ENCODE measurements around the gene MICAL3.
"Not testable (repeated sequence)": the region's sequence is repeated elsewhere in the genome, so short reads cannot be mapped to it uniquely, and the experiment has no call there.

Gene MICAL3

GRCh38 chr22:17884084-17884483 lies 140.3 kb downstream of the MICAL3 start:
- Histone ChIP-seq H3K36me3 (ENCODE audit: insufficient read depth, low read length) (peaks cover 92% of the 10 kb centered on the region), H3K27ac (ENCODE audit: low read depth, low read length) (no peak overlapping the region), H3K4me1 (ENCODE audit: insufficient read depth, low read length) (no peaks in the 10 kb centered on the region), H3K9ac (ENCODE audit: low read length) (no peak overlapping the region), H3K27me3 (ENCODE audit: control insufficient read depth in 1 of 2, insufficient read depth in 2 of 2, low read length in 2 of 2) (no peaks in the 10 kb centered on the region), H3K4me3 (ENCODE audit: low read depth in 1 of 2, low read length in 2 of 2) (no peak overlapping the region), H3K9me3 (ENCODE audit: low read length) (no peaks in the 10 kb centered on the region)

DNA sequence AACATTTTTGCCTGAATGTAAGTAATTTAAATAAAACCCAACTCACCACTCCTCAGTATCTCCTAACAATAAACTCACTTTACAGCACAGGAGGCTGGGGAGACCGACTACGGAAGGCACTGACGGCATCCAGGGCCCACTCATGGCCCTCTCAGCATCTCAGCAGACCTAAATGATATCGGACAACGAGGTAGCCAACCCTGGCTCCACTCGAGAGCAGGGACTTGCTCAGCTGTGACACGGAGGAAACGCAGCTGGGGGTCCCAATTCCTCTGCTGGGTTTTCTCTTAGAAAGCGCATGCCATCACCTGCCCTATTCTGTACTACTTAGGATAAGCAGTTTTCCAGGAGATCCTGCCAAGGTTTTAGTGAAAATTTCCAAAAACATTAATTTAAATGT lies 141.0 kb downstream of the MICAL3 start:
- Histone ChIP-seq H3K9ac (ENCODE audit: low read length) (no peak overlapping the region), H3K27me3 (ENCODE audit: control insufficient read depth in 1 of 2, insufficient read depth in 2 of 2, low read length in 2 of 2) (no peaks in the 10 kb centered on the region), H3K4me3 (ENCODE audit: low read depth in 1 of 2, low read length in 2 of 2) (no peak overlapping the region), H3K4me1 (ENCODE audit: insufficient read depth, low read length) (no peaks in the 10 kb centered on the region), H3K27ac (ENCODE audit: low read depth, low read length) (no peak overlapping the region), H3K9me3 (ENCODE audit: low read length) (no peaks in the 10 kb centered on the region), H3K36me3 (ENCODE audit: insufficient read depth, low read length) (peaks cover 92% of the 10 kb centered on the region)

GRCh38 chr22:17882727-17883126 lies 141.6 kb downstream of the MICAL3 start:
- H3K4me1 ChIP-seq (ENCODE audit: insufficient read depth, low read length) = no peaks in the 10 kb centered on the region
- H3K9ac ChIP-seq (ENCODE audit: low read length) = no peak overlapping the region
- no peak overlapping the region for H3K27ac ChIP-seq (ENCODE audit: low read depth, low read length)
- H3K4me3 ChIP-seq (ENCODE audit: low read depth in 1 of 2, low read length in 2 of 2) = no peak overlapping the region
- peaks cover 88% of the 10 kb centered on the region for H3K36me3 ChIP-seq (ENCODE audit: insufficient read depth, low read length)
- H3K9me3 ChIP-seq (ENCODE audit: low read length) = no peaks in the 10 kb centered on the region
- H3K27me3 ChIP-seq (ENCODE audit: control insufficient read depth in 1 of 2, insufficient read depth in 2 of 2, low read length in 2 of 2) = no peaks in the 10 kb centered on the region

DNA sequence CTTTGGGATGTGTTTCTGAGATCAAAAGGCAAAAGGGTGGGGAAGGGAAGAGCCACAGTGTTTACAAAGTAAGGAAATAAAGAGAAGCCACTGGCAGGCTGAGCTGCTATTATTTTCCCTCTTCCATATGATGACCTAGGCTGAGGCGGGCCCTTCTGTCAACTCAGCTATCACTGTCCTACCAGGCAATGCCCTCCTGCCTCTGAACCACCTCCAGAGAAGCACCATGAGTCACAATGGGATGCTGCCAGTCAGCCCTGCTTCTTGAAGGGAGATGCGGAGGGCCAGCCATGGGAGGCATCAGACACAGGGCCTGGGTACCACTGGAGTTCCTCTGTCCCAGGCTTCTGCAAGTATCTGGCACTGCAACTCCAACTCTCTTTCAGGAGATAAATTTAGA lies 142.2 kb downstream of the MICAL3 start:
- peaks cover 82% of the 10 kb centered on the region for H3K36me3 ChIP-seq (ENCODE audit: insufficient read depth, low read length)
- no peaks in the 10 kb centered on the region for H3K27me3 ChIP-seq (ENCODE audit: control insufficient read depth in 1 of 2, insufficient read depth in 2 of 2, low read length in 2 of 2)
- no peaks in the 10 kb centered on the region for H3K9me3 ChIP-seq (ENCODE audit: low read length)
- H3K4me3 ChIP-seq (ENCODE audit: low read depth in 1 of 2, low read length in 2 of 2) = no peak overlapping the region
- no peak overlapping the region for H3K9ac ChIP-seq (ENCODE audit: low read length)
- H3K4me1 ChIP-seq (ENCODE audit: insufficient read depth, low read length) = no peaks in the 10 kb centered on the region
- no peak overlapping the region for H3K27ac ChIP-seq (ENCODE audit: low read depth, low read length)

GRCh38 chr22:17881366-17881765 lies 143.0 kb downstream of the MICAL3 start:
- Histone ChIP-seq H3K27me3 (ENCODE audit: control insufficient read depth in 1 of 2, insufficient read depth in 2 of 2, low read length in 2 of 2) (no peaks in the 10 kb centered on the region), H3K27ac (ENCODE audit: low read depth, low read length) (no peak overlapping the region), H3K4me3 (ENCODE audit: low read depth in 1 of 2, low read length in 2 of 2) (no peak overlapping the region), H3K9me3 (ENCODE audit: low read length) (no peaks in the 10 kb centered on the region), H3K36me3 (ENCODE audit: insufficient read depth, low read length) (peaks cover 79% of the 10 kb centered on the region), H3K4me1 (ENCODE audit: insufficient read depth, low read length) (no peaks in the 10 kb centered on the region), H3K9ac (ENCODE audit: low read length) (no peak overlapping the region)

GRCh38 chr22:17880468-17880867 lies 143.9 kb downstream of the MICAL3 start:
- H3K9me3 ChIP-seq (ENCODE audit: low read length) = no peaks in the 10 kb centered on the region
- no peak overlapping the region for H3K27ac ChIP-seq (ENCODE audit: low read depth, low read length)
- peaks cover 71% of the 10 kb centered on the region for H3K36me3 ChIP-seq (ENCODE audit: insufficient read depth, low read length)
- no peaks in the 10 kb centered on the region for H3K27me3 ChIP-seq (ENCODE audit: control insufficient read depth in 1 of 2, insufficient read depth in 2 of 2, low read length in 2 of 2)
- no peaks in the 10 kb centered on the region for H3K4me1 ChIP-seq (ENCODE audit: insufficient read depth, low read length)
- no peak overlapping the region for H3K4me3 ChIP-seq (ENCODE audit: low read depth in 1 of 2, low read length in 2 of 2)
- H3K9ac ChIP-seq (ENCODE audit: low read length) = no peak overlapping the region

- H3K9ac ChIP-seq (ENCODE audit: low read length) = no peak overlapping the region
- no peaks in the 10 kb centered on the region for H3K9me3 ChIP-seq (ENCODE audit: low read length)
- H3K27me3 ChIP-seq (ENCODE audit: control insufficient read depth in 1 of 2, insufficient read depth in 2 of 2, low read length in 2 of 2) = no peaks in the 10 kb centered on the region
- H3K36me3 ChIP-seq (ENCODE audit: insufficient read depth, low read length) = peaks cover 70% of the 10 kb centered on the region
- H3K4me3 ChIP-seq (ENCODE audit: low read depth in 1 of 2, low read length in 2 of 2) = no peak overlapping the region
- H3K4me1 ChIP-seq (ENCODE audit: insufficient read depth, low read length) = no peaks in the 10 kb centered on the region
- H3K27ac ChIP-seq (ENCODE audit: low read depth, low read length) = no peak overlapping the region
Observed at GRCh38 chr22:17880020-17880419, 144.3 kb downstream of the MICAL3 start.

GRCh38 chr22:17878941-17879340 lies 145.4 kb downstream of the MICAL3 start:
- H3K4me3 ChIP-seq (ENCODE audit: low read depth in 1 of 2, low read length in 2 of 2) = no peak overlapping the region
- H3K27me3 ChIP-seq (ENCODE audit: control insufficient read depth in 1 of 2, insufficient read depth in 2 of 2, low read length in 2 of 2) = no peaks in the 10 kb centered on the region
- no peaks in the 10 kb centered on the region for H3K4me1 ChIP-seq (ENCODE audit: insufficient read depth, low read length)
- no peak overlapping the region for H3K27ac ChIP-seq (ENCODE audit: low read depth, low read length)
- no peak overlapping the region for H3K9ac ChIP-seq (ENCODE audit: low read length)
- H3K36me3 ChIP-seq (ENCODE audit: insufficient read depth, low read length) = peaks cover 64% of the 10 kb centered on the region
- H3K9me3 ChIP-seq (ENCODE audit: low read length) = no peaks in the 10 kb centered on the region

DNA sequence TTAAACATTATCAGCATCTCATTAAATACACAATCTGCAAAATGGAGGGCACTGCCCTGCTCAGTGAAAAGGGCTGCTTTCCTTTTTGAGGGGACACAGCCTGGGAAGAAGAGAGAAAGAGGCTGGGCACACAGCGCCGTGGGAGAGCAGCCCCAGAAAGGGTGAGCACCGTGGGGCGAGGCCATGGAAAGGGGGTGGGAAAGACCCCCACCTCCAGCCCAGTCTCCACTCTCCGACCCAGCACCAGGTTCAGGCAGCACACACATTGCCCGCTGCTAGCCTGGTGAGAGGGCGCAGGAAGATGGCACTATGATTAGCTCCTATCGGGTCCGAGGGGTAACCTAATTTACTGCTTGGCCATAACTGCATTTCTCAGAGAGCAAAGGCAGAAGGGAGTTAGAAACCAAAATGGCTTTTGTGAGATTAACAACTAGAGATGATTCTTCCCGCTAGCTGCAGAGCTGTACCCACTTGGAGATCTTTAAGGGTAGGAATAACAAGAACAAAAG lies 146.1 kb downstream of the MICAL3 start:
- Histone ChIP-seq H3K27ac (ENCODE audit: low read depth, low read length) (no peak overlapping the region), H3K4me3 (ENCODE audit: low read depth in 1 of 2, low read length in 2 of 2) (no peak overlapping the region), H3K4me1 (ENCODE audit: insufficient read depth, low read length) (no peaks in the 10 kb centered on the region), H3K27me3 (ENCODE audit: control insufficient read depth in 1 of 2, insufficient read depth in 2 of 2, low read length in 2 of 2) (no peaks in the 10 kb centered on the region), H3K9me3 (ENCODE audit: low read length) (no peaks in the 10 kb centered on the region), H3K9ac (ENCODE audit: low read length) (no peak overlapping the region), H3K36me3 (ENCODE audit: insufficient read depth, low read length) (peaks cover 64% of the 10 kb centered on the region)

DNA sequence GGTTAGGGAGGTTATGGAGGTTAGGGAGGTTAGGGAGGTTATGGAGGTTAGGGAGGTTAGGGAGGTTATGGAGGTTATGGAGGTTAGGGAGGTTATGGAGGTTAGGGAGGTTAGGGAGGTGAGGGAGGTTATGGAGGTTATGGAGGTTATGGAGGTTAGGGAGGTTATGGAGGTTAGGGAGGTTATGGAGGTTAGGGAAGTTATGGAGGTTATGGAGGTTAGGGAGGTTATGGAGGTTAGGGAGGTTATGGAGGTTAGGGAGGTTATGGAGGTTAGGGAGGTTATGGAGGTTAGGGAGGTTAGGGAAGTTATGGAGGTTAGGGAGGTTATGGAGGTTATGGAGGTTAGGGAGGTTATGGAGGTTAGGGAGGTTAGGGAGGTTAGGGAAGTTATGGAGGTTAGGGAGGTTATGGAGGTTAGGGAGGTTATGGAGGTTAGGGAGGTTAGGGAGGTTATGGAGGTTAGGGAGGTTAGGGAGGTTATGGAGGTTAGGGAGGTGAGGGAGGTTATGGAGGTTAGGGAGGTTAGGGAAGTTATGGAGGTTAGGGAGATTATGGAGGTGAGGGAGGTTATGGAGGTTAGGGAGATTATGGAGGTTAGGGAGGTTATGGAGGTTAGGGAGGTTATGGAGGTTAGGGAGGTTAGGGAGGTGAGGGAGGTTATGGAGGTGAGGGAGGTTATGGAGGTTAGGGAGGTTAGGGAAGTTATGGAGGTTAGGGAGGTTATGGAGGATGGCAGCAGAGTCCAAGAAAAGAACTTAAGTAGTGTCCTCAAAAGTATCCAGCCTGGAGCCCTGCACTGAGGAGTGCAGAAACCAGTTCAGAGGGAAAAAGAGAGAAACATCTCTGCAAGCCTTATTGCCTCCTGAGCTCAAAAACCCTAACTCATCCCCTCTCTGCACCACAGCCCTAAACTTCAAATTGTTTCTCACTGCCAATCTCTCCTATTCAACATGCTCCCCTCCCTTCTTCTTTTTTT lies 147.2 kb downstream of the MICAL3 start:
- H3K27ac ChIP-seq (ENCODE audit: low read depth, low read length); H3K9me3 ChIP-seq (ENCODE audit: low read length); H3K9ac ChIP-seq (ENCODE audit: low read length); H3K4me1 ChIP-seq (ENCODE audit: insufficient read depth, low read length); H3K4me3 ChIP-seq (ENCODE audit: low read depth in 1 of 2, low read length in 2 of 2); H3K27me3 ChIP-seq (ENCODE audit: control insufficient read depth in 1 of 2, insufficient read depth in 2 of 2, low read length in 2 of 2): not testable (repeated sequence)
- peaks cover 63% of the 10 kb centered on the region for H3K36me3 ChIP-seq (ENCODE audit: insufficient read depth, low read length)

DNA sequence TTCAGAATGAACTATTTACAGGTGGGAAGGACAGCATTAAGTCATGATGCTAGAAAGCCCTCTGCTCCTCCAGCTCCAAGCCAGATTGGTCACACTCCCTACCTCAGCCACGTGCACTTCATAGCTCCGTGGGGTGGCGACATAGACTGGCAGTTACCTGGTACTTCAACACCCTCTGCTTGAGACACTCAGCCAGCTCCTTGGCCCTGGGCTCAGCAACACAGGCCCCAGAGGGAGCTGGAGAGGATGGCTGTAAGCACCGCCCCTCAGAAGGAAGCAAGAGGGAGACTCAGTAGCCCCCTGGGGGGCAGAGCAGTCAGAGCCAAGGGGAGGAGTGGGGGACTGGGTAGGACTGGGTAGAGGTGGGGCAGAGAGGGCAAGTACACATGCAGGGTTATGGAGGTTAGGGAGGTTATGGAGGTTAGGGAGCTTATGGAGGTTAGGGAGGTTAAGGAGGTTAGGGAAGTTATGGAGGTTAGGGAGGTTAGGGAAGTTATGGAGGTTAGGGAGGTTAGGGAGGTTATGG lies 148.0 kb downstream of the MICAL3 start:
- H3K27ac ChIP-seq (ENCODE audit: low read depth, low read length) = no peak overlapping the region
- no peak overlapping the region for H3K9ac ChIP-seq (ENCODE audit: low read length)
- no peak overlapping the region for H3K4me3 ChIP-seq (ENCODE audit: low read depth in 1 of 2, low read length in 2 of 2)
- no peaks in the 10 kb centered on the region for H3K9me3 ChIP-seq (ENCODE audit: low read length)
- H3K36me3 ChIP-seq (ENCODE audit: insufficient read depth, low read length) = peaks cover 63% of the 10 kb centered on the region
- no peaks in the 10 kb centered on the region for H3K27me3 ChIP-seq (ENCODE audit: control insufficient read depth in 1 of 2, insufficient read depth in 2 of 2, low read length in 2 of 2)
- no peaks in the 10 kb centered on the region for H3K4me1 ChIP-seq (ENCODE audit: insufficient read depth, low read length)
